CD4-positive, alpha-beta T cell (primary cell): ENCODE data around the gene ADCY4. TPM values are rescaled to one million over a fixed set of nuclear protein-coding genes. Genes with fewer than 3 reads are reported as not detected.
A peak's percentile ranks its signal among the peaks of the same experiment; 100 is the strongest.

ENCODE experiments used
- ATAC-seq: fragments of 200-7000 bp; cut with Tn5 transposase; one replicate; pipeline ENCODE4 v1.10.0; 2022; ENCODE audit warnings: mild to moderate bottlenecking; ENCODE audit not compliant: poor library complexity
- CTCF ChIA-PET: fragments of 350-600 bp; sonication (Branson Sonifier 250); formaldehyde crosslinking; loops from one replicate; lab custom pipeline; 2021; ENCODE audit warnings: antibody characterized with exemption, inconsistent platforms; lab: Charles Lee
- POLR2A ChIA-PET: fragments of 350-600 bp; sonication (Branson Sonifier 250); formaldehyde crosslinking; loops from one replicate; lab custom pipeline; 2021; ENCODE audit warnings: antibody characterized with exemption, inconsistent platforms; lab: Charles Lee
- DNase-seq, 14 experiments: peaks; one replicate each; pipeline ENCODE4 v3.0.0-alpha.2; 2013 to 2020; ENCODE audit warnings: mixed read lengths in 2 of 14
- H3K27ac ChIP-seq, 2 donors: one replicate each; pipeline versions ENCODE4 v1.5.1 to v1.7.0; 2013; ENCODE audit warnings: low read length in 2 of 2, low read depth in 1 of 2, mild to moderate bottlenecking in 1 of 2
- H3K27me3 ChIP-seq, 2 experiments: 1 replicate in 1 of 2; 2 replicates in 1 of 2; pipeline versions ENCODE4 v1.6.1 to v1.7.0; 2013; ENCODE audit warnings: low read length in 2 of 2, control low read depth in 1 of 2, mild to moderate bottlenecking in 1 of 2, moderate library complexity in 1 of 2; ENCODE audit not compliant: insufficient read depth in 2 of 2, control insufficient read depth in 1 of 2
- H3K36me3 ChIP-seq: one replicate; pipeline ENCODE4 v1.6.1; 2013; ENCODE audit warnings: low read length, control low read depth; ENCODE audit not compliant: insufficient read depth
- H3K4me1 ChIP-seq: one replicate; pipeline ENCODE4 v1.6.1; 2013; ENCODE audit warnings: low read length, control low read depth; ENCODE audit not compliant: insufficient read depth
- H3K4me3 ChIP-seq: one replicate; pipeline ENCODE4 v1.5.1; 2013; ENCODE audit warnings: mild to moderate bottlenecking, low read length, moderate library complexity
- H3K9me3 ChIP-seq, 2 experiments: 1 replicate in 1 of 2; 2 replicates in 1 of 2; pipeline versions ENCODE4 v1.6.1 to v1.7.0; 2013; ENCODE audit warnings: low read length in 2 of 2, mild to moderate bottlenecking in 2 of 2, control low read depth in 1 of 2, moderate library complexity in 1 of 2; ENCODE audit not compliant: control insufficient read depth in 1 of 2, insufficient read depth in 1 of 2
- H3K27ac Mint-ChIP-seq: one replicate; pipeline ENCODE4 v1.8.0; 2020; ENCODE audit warnings: mixed read lengths
- H3K27me3 Mint-ChIP-seq: one replicate; pipeline ENCODE4 v1.8.0; 2021; ENCODE audit warnings: mixed read lengths
- H3K36me3 Mint-ChIP-seq: one replicate; pipeline ENCODE4 v1.8.0; 2021; ENCODE audit warnings: low read depth, mixed read lengths
- H3K4me1 Mint-ChIP-seq: one replicate; pipeline ENCODE4 v1.8.0; 2021; ENCODE audit warnings: low read depth, mixed read lengths
- H3K4me3 Mint-ChIP-seq: one replicate; pipeline ENCODE4 v1.8.0; 2020; ENCODE audit warnings: mild to moderate bottlenecking, mixed read lengths
- H3K9me3 Mint-ChIP-seq: one replicate; pipeline ENCODE4 v1.8.0; 2020; ENCODE audit warnings: mixed read lengths
- CTCF ChIP-seq: fragments of 200-600 bp; IDR thresholded peaks from one replicate; pipeline ENCODE4 v1.8.0; 2022; ENCODE audit warnings: antibody characterized with exemption, mild to moderate bottlenecking
- intact Hi-C, 2 experiments: fragments of 100-400 bp; cut with DNase I in 1 of 2; cut with micrococcal nuclease in 1 of 2; formaldehyde crosslinking; loops; one replicate each; pipeline versions ENCODE4 v1.15.1 to v1.9.0; 2023 to 2025; cut with DNase I, micrococcal nuclease
- polyA plus RNA-seq, 2 donors: library from polyadenylated mRNA; unstranded; fragments of 120-200 nt; gene quantifications; one replicate each; pipeline ENCODE4 v1.2.1, GENCODE V29; 2013
- total RNA-seq, 174 experiments: library from RNA in 2 of 174; stranded (reverse) in 2 of 174; gene quantifications; one replicate each; pipeline ENCODE4 v1.2.3 and lab custom pipeline; 2021 to 2026

Gene ADCY4
- total RNA-seq: 1 to 10 TPM; 4.7 to 5.9 TPM
- 2.0 TPM for polyA plus RNA-seq (2013, experiment 1 of 2)
- 2.7 TPM for polyA plus RNA-seq (2013, experiment 2 of 2)
- total RNA-seq (lab: John Stamatoyannopoulos, UW): 0 to 11.2 (median 3.0) reads per million in 172 experiments

GRCh38 chr14:24334431-24335291 is at the start of gene ADCY4:
Gene ADCY4, minus strand, starts transcription at chr14:24335071. Its CDS starts 419 bp downstream, at chr14:24334652.
- peaks cover 26 to 27% of the 10 kb centered on the region in 2 experiments for H3K27me3 ChIP-seq
- ATAC-seq: no peak

DNA sequence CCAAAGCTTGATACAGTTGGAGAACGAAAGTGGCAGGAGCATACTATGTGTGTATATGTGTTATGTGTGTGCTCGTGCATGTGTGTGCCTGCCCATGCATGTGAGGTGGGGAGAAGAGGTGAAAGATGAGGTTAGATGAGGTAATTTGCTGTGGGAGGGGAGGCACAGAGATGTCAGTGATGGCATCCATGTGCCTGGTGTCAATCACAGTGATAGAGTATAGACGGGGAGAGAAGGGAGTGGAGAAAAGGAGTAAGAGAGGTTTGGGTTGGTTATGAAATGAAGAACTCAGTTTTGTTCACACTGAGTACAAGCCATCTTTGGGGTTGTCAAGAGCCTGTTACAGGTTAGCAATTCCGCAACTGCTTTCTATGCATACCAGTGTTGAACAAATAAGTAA is 49.3 kb upstream of the ADCY4 start:
- POLR2A ChIA-PET: no interaction called here
- Mint-ChIP-seq H3K27me3 (peaks cover 20% of the 10 kb centered on the region), H3K4me1 (no peaks in the 10 kb centered on the region), H3K36me3 (no peaks in the 10 kb centered on the region), H3K4me3 (no peak overlapping the region), H3K27ac (no peak overlapping the region), H3K9me3 (no peaks in the 10 kb centered on the region)
- DNase-seq (no peak), ATAC-seq (no peak)
- H3K27ac ChIP-seq: no peak overlapping the region
- no peaks in the 10 kb centered on the region for H3K27me3 ChIP-seq
- TF ChIP-seq CTCF: no peak
- H3K4me1 ChIP-seq: no peaks in the 10 kb centered on the region
- intact Hi-C loops: loop anchor here in 1 of 2 experiments (5.0 kb wide), 1 partner anchor 33 kb away; no protein-coding TSS in a partner anchor
- no peak overlapping the region for H3K4me3 ChIP-seq
- CTCF ChIA-PET: no interaction called here
- H3K9me3 ChIP-seq: no peaks in the 10 kb centered on the region
- no peaks in the 10 kb centered on the region for H3K36me3 ChIP-seq

More at GRCh38 chr14:24334431-24335291, at the start of gene ADCY4:
- Mint-ChIP-seq H3K27ac (no peak within 1 kb of the TSS), H3K9me3 (no peaks in the 10 kb centered on the region), H3K36me3 (peaks cover 41% of the 10 kb centered on the region), H3K4me3 (peak within 1 kb of the TSS; percentile 78), H3K4me1 (peaks cover 64% of the 10 kb centered on the region), H3K27me3 (peaks cover 49% of the 10 kb centered on the region)
- CTCF ChIA-PET: interaction anchor here (1.1 to 4.1 kb wide), 6 partner anchors 9 to 102 kb away, joined by 3 to 89 read pairs (median 8); partner anchors contain the start of genes CBLN3 and KHNYN
- Histone ChIP-seq H3K27ac (no peak within 1 kb of the TSS), H3K36me3 (peaks cover 13% of the 10 kb centered on the region), H3K4me3 (peak within 1 kb of the TSS; percentile 2), H3K4me1 (peaks cover 80% of the 10 kb centered on the region), H3K9me3 (no peaks in the 10 kb centered on the region)
- TF ChIP-seq CTCF: no peak
- intact Hi-C loops: loop anchor here in 1 of 2 experiments (10.0 kb wide), 1 partner anchor 340 kb away; no protein-coding TSS in a partner anchor
- DNase-seq: peak in 5 of 14 experiments; percentile 21 to 59 (median 41)
- POLR2A ChIA-PET: interaction anchor here (1.9 to 11.3 kb wide), 4 partner anchors 7 to 108 kb away, joined by 4 to 270 read pairs (median 15); partner anchors contain the start of genes CBLN3, KHNYN, LTB4R and SDR39U1

- CTCF ChIA-PET: no interaction called here
- Mint-ChIP-seq H3K4me3 (no peak overlapping the region), H3K4me1 (no peaks in the 10 kb centered on the region), H3K27ac (no peak overlapping the region), H3K27me3 (peaks cover 9% of the 10 kb centered on the region), H3K9me3 (no peaks in the 10 kb centered on the region), H3K36me3 (no peaks in the 10 kb centered on the region)
- no peak overlapping the region for H3K4me3 ChIP-seq
- no peaks in the 10 kb centered on the region for H3K4me1 ChIP-seq
- no peak for TF ChIP-seq CTCF
- intact Hi-C loops: loop anchor here in 1 of 2 experiments (5.0 kb wide), 1 partner anchor 35 kb away; no protein-coding TSS in a partner anchor
- POLR2A ChIA-PET: no interaction called here
- no peaks in the 10 kb centered on the region for H3K36me3 ChIP-seq
- ATAC-seq: no peak
- H3K27me3 ChIP-seq: no peaks in the 10 kb centered on the region
- DNase-seq: no peak
- H3K27ac ChIP-seq: no peak overlapping the region
- H3K9me3 ChIP-seq: no peaks in the 10 kb centered on the region
These were observed 47.1 kb upstream of the ADCY4 start for GRCh38 chr14:24382064-24382371.
